Fibroblast of the aortic adventitia (primary cell): ENCODE results near the gene GALNT9. TPM values are rescaled to one million over a fixed set of nuclear protein-coding genes. Genes with fewer than 3 reads are reported as not detected.
A peak's percentile ranks its signal among the peaks of the same experiment; 100 is the strongest.
"Not testable (repeated sequence)": the region's sequence is repeated elsewhere in the genome, so short reads cannot be mapped to it uniquely, and the experiment has no call there.

Experiments
- DNase-seq: peaks from one replicate; pipeline ENCODE4 v3.0.0-alpha.2; 2010; ENCODE audit warnings: low read depth
- H3K4me3 ChIP-seq: 2 replicates; pipeline ENCODE4 v1.5.1; 2011; ENCODE audit warnings: low read depth, mild to moderate bottlenecking, control low read depth, low read length, moderate library complexity
- CTCF ChIP-seq: IDR thresholded peaks from 2 replicates; pipeline ENCODE4 v1.5.1; 2011; ENCODE audit warnings: mild to moderate bottlenecking, low read length, control low read depth, inconsistent platforms; ENCODE audit not compliant: insufficient read depth
- total RNA-seq: library from RNA; depleted of rRNA; stranded (reverse); fragments of >200 nt; gene quantifications from 2 replicates; pipeline ENCODE4 v1.2.3, GENCODE V29; 2012; ENCODE audit warnings: low replicate concordance

The GALNT9 gene
- total RNA-seq, 1 donor, result not detected

- no peak for TF ChIP-seq CTCF
- peak; percentile 16 for DNase-seq
- no peak overlapping the region for H3K4me3 ChIP-seq
Observed at GRCh38 chr12:132197581-132198354, 131.6 kb downstream of the GALNT9 start.

GRCh38 chr12:132196873-132197390, 132.5 kb downstream of the GALNT9 start:
- no peak for DNase-seq
- H3K4me3 ChIP-seq, result no peak overlapping the region
- TF ChIP-seq CTCF, result no peak

- no peak for TF ChIP-seq CTCF
Observed at GRCh38 chr12:132196038-132196872, 133.1 kb downstream of the GALNT9 start.

GRCh38 chr12:132195242-132195641, 134.1 kb downstream of the GALNT9 start:
- DNase-seq, H3K4me3 ChIP-seq: not testable (repeated sequence)

More at GRCh38 chr12:132196038-132196872, 133.1 kb downstream of the GALNT9 start:
- no peak for DNase-seq
- H3K4me3 ChIP-seq, result no peak overlapping the region

GRCh38 chr12:132194556-132194955, 134.8 kb downstream of the GALNT9 start:
- H3K4me3 ChIP-seq, result no peak overlapping the region
- no peak for TF ChIP-seq CTCF
- DNase-seq, result no peak

- H3K4me3 ChIP-seq, result no peak overlapping the region
- no peak for DNase-seq
- TF ChIP-seq CTCF, result no peak
Observed at GRCh38 chr12:132194056-132194455, 135.3 kb downstream of the GALNT9 start.
